Panc1 (cell line): ENCODE measurements around the gene FAM78A. TPM values are rescaled to one million over a fixed set of nuclear protein-coding genes. Genes with fewer than 3 reads are reported as not detected.

Source experiments
- ATAC-seq: fragments of 200-7000 bp; cut with Tn5 transposase; 2 replicates; pipeline ENCODE4 v1.9.1; 2020; ENCODE audit warnings: mild to moderate bottlenecking, moderate library complexity
- BruUV-seq: library from RNA; stranded (reverse); fragments of 400-500 nt; replicated peaks from 2 replicates; lab custom pipeline; 2021; lab: Mats Ljungman, UMichigan
- CTCF ChIA-PET: fragments of 300-600 bp; sonication (Branson Sonifier 250); formaldehyde crosslinking; loops from one replicate; lab custom pipeline; 2022; ENCODE audit warnings: antibody characterized with exemption; lab: Charles Lee
- POLR2A ChIA-PET: fragments of 300-600 bp; sonication (Branson Sonifier 250); formaldehyde crosslinking; loops from one replicate; lab custom pipeline; 2022; ENCODE audit warnings: antibody characterized with exemption; lab: Charles Lee
- DNase-seq: peaks from one replicate; pipeline ENCODE4 v3.0.0-alpha.2; 2010; ENCODE audit warnings: low read depth, low spot score
- H3K27ac ChIP-seq: 2 replicates; pipeline ENCODE4 v1.5.1; 2011; ENCODE audit warnings: mild to moderate bottlenecking, low read length, inconsistent platforms
- H3K27me3 ChIP-seq: fragments of 200-500 bp; sonication (Bioruptor generic); 2 replicates; pipeline ENCODE4 v1.6.0; 2014; ENCODE audit warnings: low read length, inconsistent platforms; ENCODE audit not compliant: control insufficient read depth, insufficient read depth
- H3K36me3 ChIP-seq: fragments of 200-500 bp; sonication (Bioruptor generic); 2 replicates; pipeline ENCODE4 v1.5.1; 2014; ENCODE audit warnings: inconsistent platforms, mild to moderate bottlenecking, low read length, moderate library complexity; ENCODE audit not compliant: control insufficient read depth, insufficient read depth
- H3K4me1 ChIP-seq: 2 replicates; pipeline ENCODE4 v1.5.1; 2011; ENCODE audit warnings: inconsistent platforms, mild to moderate bottlenecking, low read length, moderate library complexity; ENCODE audit not compliant: control insufficient read depth, insufficient read depth
- H3K4me3 ChIP-seq, 2 experiments: 2 replicates each; pipeline ENCODE4 v1.5.1; 2011 to 2012; ENCODE audit warnings: low read depth in 2 of 2, low read length in 2 of 2, mild to moderate bottlenecking in 2 of 2, inconsistent platforms in 1 of 2, moderate library complexity in 1 of 2
- H3K9me3 ChIP-seq: fragments of 200-500 bp; sonication (Bioruptor generic); 2 replicates; pipeline ENCODE4 v1.5.1; 2014; ENCODE audit warnings: low read depth, mild to moderate bottlenecking, inconsistent platforms, low read length, moderate library complexity; ENCODE audit not compliant: control insufficient read depth, insufficient read depth
- CTCF ChIP-seq: fragments of 450-650 bp; IDR thresholded peaks from 2 replicates; pipeline ENCODE4 v1.5.1; 2017; ENCODE audit warnings: mild to moderate bottlenecking
- POLR2AphosphoS5 ChIP-seq: IDR thresholded peaks from 2 replicates; pipeline ENCODE4 v1.6.1; 2012; ENCODE audit warnings: mild to moderate bottlenecking, low read depth, low read length, moderate library complexity
- REST ChIP-seq, 2 experiments: IDR thresholded peaks; 2 replicates each; pipeline ENCODE4 v1.6.1; 2011 to 2012; ENCODE audit warnings: low read depth in 2 of 2, control low read depth in 1 of 2, low read length in 1 of 2, mild to moderate bottlenecking in 1 of 2, moderate library complexity in 1 of 2; ENCODE audit not compliant: insufficient read depth in 1 of 2
- SIN3A ChIP-seq: IDR thresholded peaks from 2 replicates; pipeline ENCODE4 v1.6.1; 2012; ENCODE audit warnings: low read depth, mild to moderate bottlenecking, low read length, moderate library complexity, borderline replicate concordance; ENCODE audit not compliant: insufficient read depth
- TCF7L2 ChIP-seq: IDR thresholded peaks from 2 replicates; pipeline ENCODE4 v1.6.1; 2011; ENCODE audit warnings: mild to moderate bottlenecking, low read depth, low read length, inconsistent platforms
- in situ Hi-C: cut with HindIII; loops from 2 replicates; pipeline ENCODE4 v1.10.0; 2016; ENCODE audit warnings: low sequenced_read_pairs, low pct_unique_long_range_greater_than_20kb
- intact Hi-C: fragments of 100-400 bp; cut with micrococcal nuclease; formaldehyde crosslinking; loops from one replicate; pipeline ENCODE4 v1.10.0; 2022; ENCODE audit not compliant: unreplicated experiment
- total RNA-seq: library from RNA; stranded (reverse); gene quantifications from one replicate; pipeline ENCODE4 v1.2.1, GENCODE V29; 2021; ENCODE audit not compliant: unreplicated experiment

Gene FAM78A
- total RNA-seq, 1 experiment from 2014 or later, result 0.59 TPM

GRCh38 chr9:131279196-131279862 is 3.0 kb upstream of the FAM78A start:
- no peak for DNase-seq
- POLR2A ChIA-PET, result no interaction called here
- CTCF ChIA-PET, result interaction anchor here (0.6 kb wide), 1 partner anchor 28 kb away, joined by 11 read pairs; no protein-coding TSS in a partner anchor
- no peak overlapping the region for H3K27ac ChIP-seq
- H3K4me3 ChIP-seq, result no peak overlapping the region
- ATAC-seq, result no peak
- BruUV-seq, result no TSS peak
- intact Hi-C loops (no loop called here), in situ Hi-C loops (no loop called here)
- TF ChIP-seq REST (IDR thresholded peaks at IDR 0.05; ENCODE audit: insufficient read depth in 1 of 2, low read depth in 2 of 2, low read length in 1 of 2) (no peak), TCF7L2 (no peak), POLR2AphosphoS5 (no peak), SIN3A (no peak), CTCF (no peak)
- no peaks in the 10 kb centered on the region for H3K36me3 ChIP-seq
- H3K4me1 ChIP-seq, result no peaks in the 10 kb centered on the region
- H3K27me3 ChIP-seq, result peaks cover 2% of the 10 kb centered on the region; the same call in 1 of the 2 replicates
- no peaks in the 10 kb centered on the region for H3K9me3 ChIP-seq

GRCh38 chr9:131278702-131279111 is 2.4 kb upstream of the FAM78A start:
- no peaks in the 10 kb centered on the region for H3K9me3 ChIP-seq
- no peak for DNase-seq
- CTCF ChIA-PET, result no interaction called here
- POLR2A ChIA-PET, result no interaction called here
- in situ Hi-C loops (no loop called here), intact Hi-C loops (no loop called here)
- H3K4me1 ChIP-seq, result no peaks in the 10 kb centered on the region
- no peak overlapping the region for H3K4me3 ChIP-seq
- no peak for TF ChIP-seq TCF7L2
- no peak for TF ChIP-seq POLR2AphosphoS5
- no peak for TF ChIP-seq CTCF
- no peak for TF ChIP-seq REST (IDR thresholded peaks at IDR 0.05; ENCODE audit: insufficient read depth in 1 of 2, low read depth in 2 of 2, low read length in 1 of 2)
- no peak for TF ChIP-seq SIN3A
- BruUV-seq, result no TSS peak
- no peaks in the 10 kb centered on the region for H3K36me3 ChIP-seq
- peaks cover 2% of the 10 kb centered on the region; the same call in 1 of the 2 replicates for H3K27me3 ChIP-seq
- ATAC-seq, result no peak
- no peak overlapping the region for H3K27ac ChIP-seq
